Lower lobe of right lung (tissue), 2 donors: ENCODE data around the gene FYB2. TPM values are rescaled to one million over a fixed set of nuclear protein-coding genes. Genes with fewer than 3 reads are reported as not detected.

Source experiments
- ATAC-seq, 2 donors: fragments of 200-7000 bp; cut with Tn5 transposase; one replicate each; pipeline ENCODE4 v1.9.1; 2020 to 2022; ENCODE audit warnings: mild to moderate bottlenecking in 2 of 2, moderate library complexity in 2 of 2
- DNase-seq: peaks from one replicate; pipeline ENCODE4 v3.0.0-alpha.2; 2020
- H3K27ac ChIP-seq: fragments of 200-600 bp; one replicate; pipeline ENCODE4 v1.8.0; 2022
- H3K27me3 ChIP-seq: fragments of 200-600 bp; one replicate; pipeline ENCODE4 v1.8.0; 2022; ENCODE audit warnings: low read depth
- H3K36me3 ChIP-seq: fragments of 200-600 bp; one replicate; pipeline ENCODE4 v1.8.0; 2022; ENCODE audit warnings: mild to moderate bottlenecking
- H3K4me1 ChIP-seq: fragments of 200-600 bp; one replicate; pipeline ENCODE4 v1.8.0; 2022
- H3K4me3 ChIP-seq: fragments of 200-600 bp; one replicate; pipeline ENCODE4 v1.8.0; 2022; ENCODE audit warnings: mild to moderate bottlenecking
- H3K9me3 ChIP-seq: fragments of 200-600 bp; one replicate; pipeline ENCODE4 v1.8.0; 2022
- intact Hi-C: fragments of 100-400 bp; cut with DNase I; formaldehyde crosslinking; loops from one replicate; pipeline ENCODE4 v1.11.0; 2022
- total RNA-seq: library from RNA; stranded (reverse); fragmentation: NEBNext Ultra II Directional; extraction: Animal tissue kit (Norgen Biotek cat#: 25700); gene quantifications from one replicate; pipeline ENCODE4 v1.2.1, GENCODE V29; 2021
- TF ChIP-seq, protein P1 (sequence below): fragments of 200-600 bp; IDR thresholded peaks from one replicate; pipeline ENCODE4 v1.8.0; 2022; ENCODE audit warnings: antibody characterized with exemption, mild to moderate bottlenecking
- donor health status: DM: no; HTN: yes; CAD: no; lungs with severe emphysema.

FYB2 gene
- total RNA-seq, 1 donor from 2014 or later = 3.8 TPM

DNA sequence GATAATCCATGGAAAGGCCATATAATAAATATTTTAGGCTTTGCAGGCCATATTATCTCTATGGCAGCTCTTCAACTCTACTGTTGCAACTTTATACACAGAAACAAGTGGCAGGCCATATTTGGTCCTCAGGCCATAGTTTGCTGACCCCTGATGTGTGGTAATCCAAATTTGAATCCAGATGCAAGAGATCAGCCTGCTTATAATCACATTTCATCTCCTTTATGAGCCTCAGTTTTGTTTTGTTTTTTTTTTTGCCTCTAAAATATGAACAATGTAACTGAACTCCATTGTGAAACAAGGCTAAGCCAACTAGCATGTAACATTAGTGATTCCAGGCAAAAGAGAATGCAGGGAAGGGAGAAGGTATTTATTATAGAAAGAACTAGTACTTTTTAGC lies 92.5 kb downstream of the FYB2 start:
- intact Hi-C loops = no loop called here
- no peaks in the 10 kb centered on the region for H3K9me3 ChIP-seq
- no peaks in the 10 kb centered on the region for H3K4me1 ChIP-seq
- DNase-seq (no peak), ATAC-seq (no peak)
- no peak overlapping the region for H3K27ac ChIP-seq
- TF ChIP-seq, protein P1, sequence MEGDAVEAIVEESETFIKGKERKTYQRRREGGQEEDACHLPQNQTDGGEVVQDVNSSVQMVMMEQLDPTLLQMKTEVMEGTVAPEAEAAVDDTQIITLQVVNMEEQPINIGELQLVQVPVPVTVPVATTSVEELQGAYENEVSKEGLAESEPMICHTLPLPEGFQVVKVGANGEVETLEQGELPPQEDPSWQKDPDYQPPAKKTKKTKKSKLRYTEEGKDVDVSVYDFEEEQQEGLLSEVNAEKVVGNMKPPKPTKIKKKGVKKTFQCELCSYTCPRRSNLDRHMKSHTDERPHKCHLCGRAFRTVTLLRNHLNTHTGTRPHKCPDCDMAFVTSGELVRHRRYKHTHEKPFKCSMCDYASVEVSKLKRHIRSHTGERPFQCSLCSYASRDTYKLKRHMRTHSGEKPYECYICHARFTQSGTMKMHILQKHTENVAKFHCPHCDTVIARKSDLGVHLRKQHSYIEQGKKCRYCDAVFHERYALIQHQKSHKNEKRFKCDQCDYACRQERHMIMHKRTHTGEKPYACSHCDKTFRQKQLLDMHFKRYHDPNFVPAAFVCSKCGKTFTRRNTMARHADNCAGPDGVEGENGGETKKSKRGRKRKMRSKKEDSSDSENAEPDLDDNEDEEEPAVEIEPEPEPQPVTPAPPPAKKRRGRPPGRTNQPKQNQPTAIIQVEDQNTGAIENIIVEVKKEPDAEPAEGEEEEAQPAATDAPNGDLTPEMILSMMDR = no peak
- H3K27me3 ChIP-seq = peaks cover 6% of the 10 kb centered on the region
- no peaks in the 10 kb centered on the region for H3K36me3 ChIP-seq
- H3K4me3 ChIP-seq = no peak overlapping the region

DNA sequence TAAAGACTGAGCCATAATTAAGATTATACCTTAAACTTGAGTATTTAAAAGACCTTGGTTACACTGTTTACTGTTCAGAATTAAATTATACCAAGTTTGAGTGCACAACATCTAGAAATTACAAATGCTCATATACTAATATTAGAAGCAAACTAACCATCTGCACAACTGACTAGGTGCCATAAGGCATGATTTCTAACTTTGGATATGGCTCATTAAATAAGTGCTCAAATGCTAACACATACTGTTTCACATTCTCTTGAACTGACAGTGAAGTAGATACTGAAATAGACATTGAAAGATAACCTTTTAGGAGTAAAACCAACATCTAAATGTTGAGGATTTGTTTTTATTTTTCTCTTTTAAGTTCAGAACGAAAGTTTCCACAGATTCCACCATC lies 100.0 kb downstream of the FYB2 start:
- ATAC-seq (no peak), DNase-seq (no peak)
- intact Hi-C loops = no loop called here
- no peak overlapping the region for H3K27ac ChIP-seq
- H3K27me3 ChIP-seq = no peaks in the 10 kb centered on the region
- H3K4me3 ChIP-seq = no peak overlapping the region
- H3K36me3 ChIP-seq = no peaks in the 10 kb centered on the region
- H3K9me3 ChIP-seq = no peaks in the 10 kb centered on the region
- no peaks in the 10 kb centered on the region for H3K4me1 ChIP-seq
- TF ChIP-seq, protein P1 = no peak

DNA sequence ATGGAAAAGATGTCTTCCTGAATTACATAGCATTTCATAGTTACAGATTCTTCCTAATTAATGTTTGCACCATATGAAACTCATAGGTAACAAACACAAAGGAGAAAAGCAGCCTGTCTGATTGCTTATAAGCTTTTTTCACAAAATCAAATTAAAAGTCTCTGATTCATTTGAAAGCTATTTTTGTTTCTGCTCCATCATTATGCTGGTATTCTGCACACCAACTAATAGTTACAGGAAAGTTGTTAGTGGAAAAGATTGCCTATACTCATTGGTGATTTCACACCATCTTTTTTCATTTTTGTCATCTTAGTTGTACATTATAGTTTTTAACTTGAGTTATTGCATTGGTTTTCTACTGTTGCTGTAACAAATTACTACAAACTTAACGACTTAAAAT lies 104.0 kb downstream of the FYB2 start:
- no peak overlapping the region for H3K27ac ChIP-seq
- H3K9me3 ChIP-seq = no peaks in the 10 kb centered on the region
- H3K4me3 ChIP-seq = no peak overlapping the region
- TF ChIP-seq, protein P1 = no peak
- no peaks in the 10 kb centered on the region for H3K27me3 ChIP-seq
- no peaks in the 10 kb centered on the region for H3K4me1 ChIP-seq
- H3K36me3 ChIP-seq = no peaks in the 10 kb centered on the region
- ATAC-seq (no peak), DNase-seq (no peak)
- intact Hi-C loops = no loop called here

DNA sequence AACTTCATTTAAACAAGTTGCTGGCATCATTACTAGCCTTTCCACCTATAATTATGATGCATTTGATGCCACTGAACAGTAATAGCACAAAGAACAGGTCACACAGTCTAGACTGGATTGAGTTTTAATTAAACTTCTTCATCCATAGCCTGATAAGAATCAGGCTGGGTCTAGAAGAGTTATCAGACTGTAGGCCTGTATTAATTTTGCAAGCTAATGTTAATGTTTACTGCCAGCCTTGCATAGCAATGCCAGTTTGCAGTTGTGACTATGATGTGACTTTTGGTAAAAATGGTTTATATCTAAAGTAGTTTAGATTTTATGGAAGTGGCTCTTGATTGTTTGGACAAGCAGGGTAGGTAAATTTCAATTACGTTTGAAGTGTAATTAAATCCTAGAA lies 106.1 kb downstream of the FYB2 start:
- intact Hi-C loops = no loop called here
- Histone ChIP-seq H3K36me3 (no peaks in the 10 kb centered on the region), H3K4me1 (no peaks in the 10 kb centered on the region), H3K9me3 (no peaks in the 10 kb centered on the region), H3K4me3 (no peak overlapping the region), H3K27ac (no peak overlapping the region), H3K27me3 (no peaks in the 10 kb centered on the region)
- ATAC-seq = peak in 1 of 2 donors; percentile 59
- TF ChIP-seq, protein P1 = no peak
- DNase-seq = no peak

DNA sequence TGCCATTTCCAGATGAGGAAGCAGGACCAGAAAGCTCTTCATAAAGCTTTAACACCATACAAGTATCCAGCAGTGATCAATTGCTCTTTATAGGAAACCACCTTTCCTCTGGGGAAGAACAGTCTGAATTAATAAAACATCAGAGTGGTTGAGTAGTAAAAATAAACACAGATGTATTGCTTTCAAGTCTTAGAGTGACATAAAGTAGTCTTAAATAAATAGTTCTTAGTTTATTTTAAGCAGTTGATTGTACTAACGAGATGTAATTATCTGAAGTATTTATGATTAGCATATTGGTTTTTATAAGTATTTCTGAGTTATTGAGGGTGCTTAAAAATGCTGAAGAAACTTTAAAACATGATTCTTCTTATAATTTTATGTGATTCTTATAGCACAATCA lies 107.1 kb downstream of the FYB2 start:
- intact Hi-C loops = no loop called here
- Histone ChIP-seq H3K27me3 (no peaks in the 10 kb centered on the region), H3K4me3 (no peak overlapping the region), H3K36me3 (no peaks in the 10 kb centered on the region), H3K9me3 (no peaks in the 10 kb centered on the region), H3K27ac (no peak overlapping the region), H3K4me1 (no peaks in the 10 kb centered on the region)
- ATAC-seq (no peak), DNase-seq (no peak)
- TF ChIP-seq, protein P1 = no peak

DNA sequence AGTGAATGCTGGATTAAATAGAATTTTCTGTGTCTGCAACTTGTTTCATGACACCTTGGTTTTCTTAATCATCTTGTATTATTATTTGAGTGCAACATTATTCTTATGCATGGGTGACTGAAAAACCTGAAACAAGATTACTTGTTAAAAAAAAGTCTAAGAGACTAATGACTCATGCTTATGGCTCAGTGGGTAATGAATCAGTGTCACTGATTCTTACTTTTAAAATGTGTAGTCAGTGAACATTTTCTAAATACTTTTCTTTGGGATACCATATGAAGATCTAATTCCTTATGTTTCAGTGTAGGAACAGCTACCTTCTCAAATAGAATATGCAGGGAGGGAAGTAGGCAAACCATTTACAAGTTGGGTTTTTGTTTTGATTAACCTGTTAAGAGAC lies 108.6 kb downstream of the FYB2 start:
- DNase-seq = no peak
- TF ChIP-seq, protein P1 = no peak
- H3K9me3 ChIP-seq = no peaks in the 10 kb centered on the region
- H3K36me3 ChIP-seq = no peaks in the 10 kb centered on the region
- no peak overlapping the region for H3K4me3 ChIP-seq
- no peaks in the 10 kb centered on the region for H3K4me1 ChIP-seq
- no peak for ATAC-seq
- H3K27ac ChIP-seq = no peak overlapping the region
- intact Hi-C loops = no loop called here
- H3K27me3 ChIP-seq = no peaks in the 10 kb centered on the region
